B cell (primary cell): Measurements from ENCODE around the gene STK24.

Experiments
- EZH2 ChIP-seq: IDR thresholded peaks from 2 replicates; pipeline ENCODE4 v1.6.1; 2012; ENCODE audit warnings: borderline replicate concordance, low read depth, mild to moderate bottlenecking, moderate library complexity, low read length; ENCODE audit not compliant: insufficient read depth, poor library complexity, severe bottlenecking
- TF ChIP-seq, protein P1 (sequence below): fragments of 200-600 bp; IDR thresholded peaks from one replicate; pipeline ENCODE4 v1.8.0; 2022; ENCODE audit warnings: antibody characterized with exemption, mild to moderate bottlenecking

DNA sequence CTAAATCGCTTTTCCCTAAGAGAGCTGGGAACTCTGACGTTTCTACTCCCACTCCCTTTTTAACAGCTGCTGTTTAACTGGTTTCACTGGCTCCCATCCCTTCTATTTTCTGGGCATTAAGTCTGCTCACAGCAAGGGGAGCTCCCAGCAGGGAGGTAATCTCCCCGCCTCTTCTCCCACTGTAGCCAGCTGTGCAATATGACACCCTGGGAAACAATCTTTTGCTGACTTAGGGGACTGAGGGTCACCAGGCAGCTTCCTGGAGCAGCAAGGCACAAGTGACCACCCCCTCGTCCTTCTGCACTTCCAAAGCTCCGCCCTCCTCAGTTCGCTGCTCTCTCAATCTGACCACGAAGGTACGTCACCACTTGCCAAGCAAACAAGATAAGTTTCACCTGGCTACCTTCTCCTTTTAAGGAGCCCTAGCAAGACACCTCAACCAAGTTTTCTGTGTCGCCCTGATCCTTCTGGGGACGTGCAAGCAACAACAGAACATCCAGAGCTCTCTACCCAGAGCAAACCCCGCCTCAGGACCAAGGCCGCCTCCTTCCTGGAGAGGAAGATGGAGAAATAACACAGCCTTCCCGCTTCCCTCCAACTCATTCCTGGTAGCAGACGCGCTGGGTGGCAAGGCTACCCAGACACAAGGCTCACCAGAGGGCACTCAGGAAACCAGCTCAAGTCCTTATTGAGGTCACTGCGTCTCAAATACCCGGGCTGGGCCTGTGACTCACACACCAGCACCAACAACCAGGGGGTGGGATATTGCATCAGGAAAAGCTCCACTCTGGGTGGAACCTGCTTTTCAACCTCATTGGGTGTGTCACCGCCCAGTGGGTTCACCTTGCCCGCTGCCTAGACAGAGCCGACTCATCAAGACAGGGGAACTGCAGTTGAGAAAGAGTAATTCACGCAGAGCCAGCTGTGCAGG lies 92.4 kb downstream of the STK24 start:
- TF ChIP-seq, protein P1, sequence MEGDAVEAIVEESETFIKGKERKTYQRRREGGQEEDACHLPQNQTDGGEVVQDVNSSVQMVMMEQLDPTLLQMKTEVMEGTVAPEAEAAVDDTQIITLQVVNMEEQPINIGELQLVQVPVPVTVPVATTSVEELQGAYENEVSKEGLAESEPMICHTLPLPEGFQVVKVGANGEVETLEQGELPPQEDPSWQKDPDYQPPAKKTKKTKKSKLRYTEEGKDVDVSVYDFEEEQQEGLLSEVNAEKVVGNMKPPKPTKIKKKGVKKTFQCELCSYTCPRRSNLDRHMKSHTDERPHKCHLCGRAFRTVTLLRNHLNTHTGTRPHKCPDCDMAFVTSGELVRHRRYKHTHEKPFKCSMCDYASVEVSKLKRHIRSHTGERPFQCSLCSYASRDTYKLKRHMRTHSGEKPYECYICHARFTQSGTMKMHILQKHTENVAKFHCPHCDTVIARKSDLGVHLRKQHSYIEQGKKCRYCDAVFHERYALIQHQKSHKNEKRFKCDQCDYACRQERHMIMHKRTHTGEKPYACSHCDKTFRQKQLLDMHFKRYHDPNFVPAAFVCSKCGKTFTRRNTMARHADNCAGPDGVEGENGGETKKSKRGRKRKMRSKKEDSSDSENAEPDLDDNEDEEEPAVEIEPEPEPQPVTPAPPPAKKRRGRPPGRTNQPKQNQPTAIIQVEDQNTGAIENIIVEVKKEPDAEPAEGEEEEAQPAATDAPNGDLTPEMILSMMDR: no peak
- TF ChIP-seq EZH2: no peak
